Measurements from ENCODE around the gene LCLAT1.
A peak's percentile ranks its signal among the peaks of the same experiment; 100 is the strongest.

LCLAT1 gene

DNA sequence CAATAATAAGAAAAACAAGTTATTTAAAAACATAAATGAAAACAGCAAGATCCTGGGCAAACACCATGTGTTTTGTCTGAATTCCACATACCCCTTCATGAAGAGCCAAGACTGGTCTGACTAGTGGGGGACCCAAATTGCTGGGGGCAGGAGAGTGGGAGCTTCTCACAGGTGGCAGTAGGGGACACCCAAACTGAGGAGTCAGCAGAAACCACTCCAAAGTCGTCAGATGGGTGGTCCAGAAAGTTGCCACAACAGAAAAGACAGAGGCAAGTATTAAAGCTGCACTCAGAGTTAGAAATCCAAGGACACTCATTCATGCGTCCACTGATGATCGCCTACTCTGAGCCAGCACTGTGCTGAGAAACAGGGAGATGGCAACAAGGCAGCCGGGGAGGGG lies 12.3 kb upstream of the LCLAT1 start:
- TF ChIP-seq GATA1 (IDR thresholded peaks at IDR 0.05; ENCODE audit: low read depth, low read length), result no peak
- TF ChIP-seq POLR2A (IDR thresholded peaks at IDR 0.05; ENCODE audit: low read length), result no peak
- DNase-seq, result no peak

DNA sequence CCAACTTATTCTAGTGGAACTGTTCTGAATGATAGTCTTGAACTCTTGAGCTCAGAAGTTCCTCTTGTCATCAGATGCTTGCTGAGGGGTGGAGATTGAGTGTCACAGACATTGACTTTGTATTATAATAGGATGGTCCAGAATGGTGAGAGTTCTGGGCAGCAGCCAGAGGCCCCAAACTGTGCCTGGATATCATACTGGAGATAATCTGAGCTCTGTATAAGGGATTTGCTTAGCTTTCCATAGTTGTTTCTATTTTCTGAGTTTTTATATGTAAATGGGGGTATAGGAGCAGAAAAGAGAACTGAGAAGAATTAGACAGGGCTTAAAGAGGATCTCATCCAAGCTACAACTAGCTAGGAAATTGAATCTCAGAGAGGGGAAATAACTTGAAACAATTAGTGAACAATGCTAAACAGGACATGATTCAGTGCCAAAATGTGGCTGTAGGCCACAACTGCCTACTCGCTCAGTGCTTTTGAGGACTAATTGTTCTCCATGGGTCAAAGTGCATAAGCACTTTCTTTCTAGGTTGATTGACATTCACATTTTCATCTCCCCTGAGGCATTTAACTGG lies 10.1 kb upstream of the LCLAT1 start:
- DNase-seq, result no peak
- TF ChIP-seq POLR2A (IDR thresholded peaks at IDR 0.05; ENCODE audit: low read length), result no peak
- TF ChIP-seq GATA1 (IDR thresholded peaks at IDR 0.05; ENCODE audit: low read depth, low read length), result no peak

DNA sequence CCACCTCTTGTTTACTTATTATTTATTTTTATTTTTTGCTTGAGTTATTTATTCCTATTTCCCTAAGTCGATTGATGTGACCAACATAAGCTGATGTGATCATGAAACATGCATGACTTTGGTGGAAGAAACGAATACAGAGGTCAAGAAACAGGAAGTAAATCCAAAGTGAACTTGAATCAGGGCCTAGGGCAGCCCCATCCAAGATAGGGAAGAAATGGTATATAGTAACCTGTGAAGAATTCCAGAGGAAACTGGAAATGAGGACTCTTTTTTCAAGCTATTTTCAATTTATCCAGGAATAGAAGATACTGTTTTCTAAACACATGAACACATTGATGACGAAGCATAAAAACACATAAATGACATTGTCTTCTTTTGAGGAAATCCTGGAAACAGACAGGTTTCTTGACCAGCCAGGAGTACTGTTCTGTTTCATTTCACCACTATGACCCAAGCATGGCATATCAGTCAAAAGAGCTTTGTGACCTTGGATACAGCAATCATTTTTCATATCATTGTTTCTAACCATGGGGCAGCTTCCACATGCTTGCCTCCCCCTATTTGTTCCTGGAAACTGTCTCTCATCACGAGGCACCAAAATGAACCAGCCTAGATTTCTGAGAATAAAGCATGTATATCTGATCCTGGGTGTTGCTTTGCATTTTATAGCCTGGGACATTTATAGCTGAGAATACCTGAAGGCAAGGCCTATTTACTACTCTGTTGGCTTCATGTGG lies 9.1 kb upstream of the LCLAT1 start:
- DNase-seq, result peak; percentile 62 to 77
- TF ChIP-seq POLR2A (IDR thresholded peaks at IDR 0.05; ENCODE audit: low read length) (no peak), GATA1 (IDR thresholded peaks at IDR 0.05; ENCODE audit: low read depth, low read length) (no peak)

DNA sequence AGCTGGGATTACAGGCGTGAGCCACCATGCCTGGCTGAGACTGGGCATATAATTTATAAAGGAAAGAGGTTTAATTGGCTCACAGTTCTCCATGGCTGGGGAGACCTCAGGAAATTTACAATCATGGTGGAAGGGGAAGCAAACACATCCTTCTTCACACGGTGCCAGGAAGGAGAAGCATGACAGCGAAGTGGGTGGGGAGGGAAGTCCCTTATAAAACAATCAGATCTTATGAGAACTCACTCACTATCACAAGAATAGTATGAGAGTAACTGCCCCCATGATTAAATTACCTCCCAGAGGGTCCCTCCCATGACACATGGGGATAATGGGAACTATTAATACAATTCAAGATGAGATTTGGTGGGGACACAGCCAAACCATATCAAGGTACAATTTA lies 7.8 kb upstream of the LCLAT1 start:
- TF ChIP-seq POLR2A (IDR thresholded peaks at IDR 0.05; ENCODE audit: low read length), result no peak
- no peak for TF ChIP-seq GATA1 (IDR thresholded peaks at IDR 0.05; ENCODE audit: low read depth, low read length)
- no peak for DNase-seq

DNA sequence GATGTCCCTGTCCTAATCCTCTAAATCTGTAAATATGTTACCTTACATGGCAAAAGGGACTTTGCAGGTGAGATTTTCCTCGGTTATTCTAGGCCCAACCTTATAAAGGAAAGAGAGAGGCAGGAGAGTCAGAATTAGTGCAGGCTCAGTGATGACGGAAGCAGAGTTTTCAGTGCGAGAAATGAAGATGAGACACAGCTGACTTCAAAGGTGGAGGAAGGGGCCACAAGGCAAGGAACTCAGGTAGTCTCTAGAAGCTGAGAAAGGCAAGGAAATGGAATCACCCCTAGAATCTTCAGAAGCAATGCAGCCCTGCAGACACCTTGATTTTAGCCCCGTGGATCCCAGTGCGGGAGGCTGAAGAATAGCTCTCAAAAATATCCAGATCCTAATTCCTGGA lies 7.2 kb upstream of the LCLAT1 start:
- DNase-seq, result no peak
- TF ChIP-seq POLR2A (IDR thresholded peaks at IDR 0.05; ENCODE audit: low read length), result no peak
- no peak for TF ChIP-seq GATA1 (IDR thresholded peaks at IDR 0.05; ENCODE audit: low read depth, low read length)

DNA sequence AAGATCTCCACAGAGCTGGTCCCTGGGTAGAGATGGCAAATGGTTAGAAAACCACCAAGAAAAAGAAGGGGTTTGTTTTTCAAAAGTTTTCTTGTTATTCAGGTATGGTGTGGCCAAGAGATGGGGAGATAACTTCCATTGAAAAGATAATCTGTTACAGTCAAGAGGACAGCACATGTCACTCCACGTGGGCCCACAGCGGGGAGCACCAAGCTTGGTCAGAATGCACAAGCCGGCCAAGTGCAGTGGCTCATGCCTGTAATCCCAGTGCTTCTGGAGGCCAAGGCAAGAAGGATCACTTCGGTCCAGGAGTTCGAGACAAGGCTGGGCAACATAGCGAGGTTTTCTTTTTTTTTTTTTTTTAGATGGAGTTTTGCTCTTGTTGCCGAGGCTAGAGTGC lies 6.0 kb upstream of the LCLAT1 start:
- no peak for TF ChIP-seq POLR2A (IDR thresholded peaks at IDR 0.05; ENCODE audit: low read length)
- no peak for TF ChIP-seq GATA1 (IDR thresholded peaks at IDR 0.05; ENCODE audit: low read depth, low read length)
- peak in 1 of 2 experiments; percentile 17 for DNase-seq

DNA sequence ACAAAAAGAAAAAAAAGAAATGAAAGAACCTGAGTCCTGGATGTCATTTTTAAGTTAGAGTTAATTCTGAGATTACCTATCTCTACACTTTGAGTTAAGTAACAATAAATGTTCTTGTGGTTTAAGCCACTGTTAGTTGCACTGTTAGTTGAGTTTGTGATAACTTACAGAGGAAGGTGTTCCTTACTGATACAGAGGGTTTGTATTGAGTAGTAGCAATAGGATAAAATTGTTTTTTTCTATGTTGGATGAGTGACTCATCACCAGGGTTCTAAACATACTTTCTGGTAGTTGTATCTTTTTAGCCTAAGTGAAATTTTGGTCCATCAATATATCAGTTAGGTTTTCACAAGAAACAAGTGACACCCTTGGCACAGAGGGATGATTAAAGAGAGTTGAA lies 4.0 kb upstream of the LCLAT1 start:
- DNase-seq, result peak; percentile 61 to 77
- TF ChIP-seq GATA1 (IDR thresholded peaks at IDR 0.05; ENCODE audit: low read depth, low read length) (no peak), POLR2A (IDR thresholded peaks at IDR 0.05; ENCODE audit: low read length) (no peak)

DNA sequence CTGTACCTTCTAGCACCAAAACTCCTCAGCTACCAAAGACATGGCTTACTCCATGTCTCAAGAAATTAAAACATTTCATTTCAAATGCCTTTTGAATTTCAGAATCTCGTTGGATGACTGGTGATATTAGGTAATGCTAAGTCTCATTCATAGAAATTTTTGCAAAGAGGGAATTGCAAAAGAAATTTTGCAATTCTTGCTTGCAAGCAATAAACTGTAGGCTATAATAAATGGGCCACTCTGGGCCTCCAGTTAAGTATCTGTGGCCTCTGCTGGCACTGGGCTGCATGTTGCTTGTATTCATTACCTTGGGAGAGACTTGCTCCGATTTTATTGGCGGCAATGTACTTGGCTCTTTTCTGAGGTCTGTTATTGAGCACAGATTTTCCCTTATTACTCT lies 2.8 kb upstream of the LCLAT1 start:
- DNase-seq, result no peak
- TF ChIP-seq GATA1 (IDR thresholded peaks at IDR 0.05; ENCODE audit: low read depth, low read length) (no peak), POLR2A (IDR thresholded peaks at IDR 0.05; ENCODE audit: low read length) (no peak)

DNA sequence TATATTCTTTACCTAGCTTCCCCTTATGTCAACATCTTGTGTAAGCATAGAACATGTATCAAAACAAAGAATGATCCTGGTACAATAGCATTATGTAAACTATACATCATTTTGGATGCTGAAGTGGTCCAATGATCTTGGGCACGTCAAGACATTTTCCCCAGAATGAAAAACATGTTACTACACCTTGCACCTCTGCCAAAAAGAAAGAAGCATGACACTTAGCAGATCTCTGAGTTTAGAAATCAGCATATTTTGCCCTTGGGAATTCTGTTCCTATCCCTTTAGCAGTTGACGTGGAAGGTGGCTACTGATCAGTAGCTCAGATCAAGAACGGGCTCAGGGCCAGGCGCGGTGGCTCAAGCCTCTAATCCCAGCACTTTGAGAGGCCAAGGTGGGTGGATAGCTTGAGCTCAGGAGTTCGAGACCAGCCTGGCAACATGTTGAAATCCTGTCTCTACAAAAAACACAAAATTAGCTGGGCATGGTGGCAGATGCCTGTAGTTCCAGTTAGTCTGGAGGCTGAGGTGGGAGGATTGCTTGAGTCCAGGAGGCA lies 1.7 kb upstream of the LCLAT1 start:
- DNase-seq, result no peak
- TF ChIP-seq POLR2A (IDR thresholded peaks at IDR 0.05; ENCODE audit: low read length), result no peak
- no peak for TF ChIP-seq GATA1 (IDR thresholded peaks at IDR 0.05; ENCODE audit: low read depth, low read length)

DNA sequence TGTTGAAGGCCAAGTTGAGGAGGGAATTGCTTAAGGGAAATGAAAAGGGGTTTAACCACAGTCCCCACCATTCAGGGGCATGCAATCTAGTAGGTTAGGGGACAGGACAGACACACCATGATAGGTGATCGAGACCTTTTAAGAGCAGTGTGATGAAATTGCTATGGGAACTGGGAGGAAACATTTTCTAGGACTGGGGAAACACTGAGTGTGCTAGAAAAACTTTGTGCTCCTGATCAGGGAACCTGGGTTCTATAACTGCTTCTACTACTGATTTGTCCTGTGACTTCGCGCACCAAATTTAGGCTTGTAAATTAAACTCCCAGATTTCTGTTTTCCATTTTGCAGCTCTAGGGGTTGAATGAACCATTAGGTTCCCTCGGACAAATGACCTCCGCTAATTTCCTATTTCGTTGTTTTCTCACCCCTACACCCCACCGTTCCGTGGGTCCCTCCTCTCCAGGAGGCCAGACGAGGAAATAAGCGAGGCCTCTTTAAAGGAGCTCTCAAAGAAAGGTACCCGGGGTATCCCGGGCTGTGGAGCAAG lies 371 bp upstream of the LCLAT1 start:
- DNase-seq, result peak; percentile 60 to 70

DNA sequence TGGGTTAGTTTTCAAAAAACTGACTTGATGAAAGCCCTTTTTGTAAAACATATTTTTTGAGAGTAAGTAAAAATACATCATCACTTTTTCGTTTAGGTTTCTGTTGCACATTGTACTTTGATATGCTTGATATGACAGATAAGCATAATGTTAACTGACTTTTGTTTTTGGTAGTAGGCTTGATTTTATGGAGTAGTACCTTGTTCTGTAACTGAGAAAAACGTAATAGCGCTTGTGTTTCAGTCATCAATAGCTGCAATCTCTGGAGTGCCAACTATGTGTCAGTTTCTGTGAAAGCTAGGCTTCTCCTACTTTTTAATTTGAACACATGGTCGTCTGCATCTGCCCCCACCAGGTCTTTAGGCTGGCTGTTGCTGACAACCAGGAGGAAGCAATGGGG lies 1.3 kb downstream of the LCLAT1 start:
- TF ChIP-seq POLR2A (IDR thresholded peaks at IDR 0.05; ENCODE audit: low read length) (no peak), GATA1 (IDR thresholded peaks at IDR 0.05; ENCODE audit: low read depth, low read length) (no peak)
- DNase-seq, result peak; percentile 45 to 56

More for the DNA sequence above, 371 bp upstream of the LCLAT1 start:
- TF ChIP-seq GATA1 (IDR thresholded peaks at IDR 0.05; ENCODE audit: low read depth, low read length) (no peak), POLR2A (IDR thresholded peaks at IDR 0.05; ENCODE audit: low read length) (no peak)

DNA sequence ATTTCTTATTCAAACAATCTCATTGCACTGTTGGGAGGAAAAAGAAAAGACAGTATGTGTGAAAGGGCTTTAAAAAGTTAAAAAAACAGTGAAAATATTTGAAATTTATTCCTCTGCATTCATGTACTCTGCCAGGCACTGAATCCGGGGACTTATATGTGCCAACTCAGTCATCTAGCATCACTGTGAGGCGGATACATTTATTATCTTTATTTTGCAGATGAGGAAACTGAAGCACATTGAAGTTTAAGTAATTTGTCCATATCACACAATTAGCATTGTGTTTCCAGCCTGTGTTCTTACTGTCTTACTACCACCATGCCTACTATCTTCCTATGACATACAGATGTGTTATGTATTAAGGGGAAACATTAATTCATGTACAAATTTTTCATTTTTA lies 1.8 kb downstream of the LCLAT1 start:
- TF ChIP-seq GATA1 (IDR thresholded peaks at IDR 0.05; ENCODE audit: low read depth, low read length), result no peak
- TF ChIP-seq POLR2A (IDR thresholded peaks at IDR 0.05; ENCODE audit: low read length), result peak; percentile 69
- peak; percentile 66 to 84 for DNase-seq

DNA sequence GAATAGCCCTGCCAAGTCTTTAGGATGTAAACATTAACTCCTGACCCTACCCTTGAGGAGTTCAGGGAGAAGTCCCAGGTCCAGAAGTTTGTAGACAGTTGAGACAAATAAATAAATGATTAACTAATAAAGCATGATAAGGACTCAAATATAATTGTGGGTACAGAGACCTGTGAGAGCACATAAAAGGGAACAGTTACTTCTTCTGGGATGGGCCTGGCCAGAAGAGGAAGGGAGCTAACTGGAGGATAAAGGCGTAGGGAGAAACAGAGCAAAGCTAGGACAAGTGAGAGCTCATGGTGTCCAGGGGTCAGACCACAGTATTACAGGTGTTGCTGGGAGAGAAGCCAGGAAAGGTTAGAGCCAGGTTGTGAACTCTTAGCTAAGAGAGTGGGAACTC lies 3.0 kb downstream of the LCLAT1 start:
- DNase-seq, result no peak
- no peak for TF ChIP-seq POLR2A (IDR thresholded peaks at IDR 0.05; ENCODE audit: low read length)
- TF ChIP-seq GATA1 (IDR thresholded peaks at IDR 0.05; ENCODE audit: low read depth, low read length), result no peak

DNA sequence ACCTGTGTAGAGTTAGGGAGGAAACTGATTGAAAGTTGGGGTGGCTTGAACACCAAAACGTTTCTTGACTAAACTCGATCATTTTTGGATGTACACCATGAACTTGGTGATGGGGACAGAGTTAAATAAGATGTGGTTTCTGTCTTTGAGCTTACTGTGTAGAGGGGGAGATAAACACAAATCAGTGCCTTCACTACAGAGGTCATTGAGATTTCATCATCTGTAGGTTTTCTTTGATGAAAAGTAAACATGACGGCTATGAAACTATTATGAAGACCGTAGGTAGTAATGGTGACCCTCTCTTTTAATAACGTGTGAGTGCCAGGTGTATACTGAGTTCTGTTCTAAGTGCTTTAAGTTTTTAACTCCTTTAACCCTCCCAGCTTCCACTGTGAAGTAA lies 6.5 kb downstream of the LCLAT1 start:
- TF ChIP-seq GATA1 (IDR thresholded peaks at IDR 0.05; ENCODE audit: low read depth, low read length) (no peak), POLR2A (IDR thresholded peaks at IDR 0.05; ENCODE audit: low read length) (peak; percentile 14)
- no peak for DNase-seq

DNA sequence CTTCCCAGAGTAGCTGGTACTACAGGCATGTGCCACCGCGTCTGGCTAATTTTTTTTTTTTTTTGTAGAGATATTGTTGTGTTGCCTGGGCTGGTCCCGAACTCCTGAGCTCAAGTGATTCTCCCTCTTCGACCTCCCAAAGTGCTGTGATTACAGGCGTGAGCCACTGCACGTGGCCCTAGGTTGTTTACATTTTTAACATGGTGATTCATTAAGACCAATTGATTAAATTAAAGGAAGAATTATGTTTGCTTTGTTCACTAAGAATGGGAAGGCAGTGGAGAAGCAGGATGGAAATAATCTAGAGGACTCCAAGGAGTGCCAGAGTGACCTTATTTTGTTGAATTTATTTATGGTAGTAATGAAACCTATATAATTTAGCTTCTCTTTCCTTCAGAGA lies 7.5 kb downstream of the LCLAT1 start:
- TF ChIP-seq POLR2A (IDR thresholded peaks at IDR 0.05; ENCODE audit: low read length) (no peak), GATA1 (IDR thresholded peaks at IDR 0.05; ENCODE audit: low read depth, low read length) (no peak)
- DNase-seq, result no peak

Data from erythroblast (primary cell).